IMR-90 (cell line): ENCODE measurements around the gene ACTA1. TPM values are rescaled to one million over a fixed set of nuclear protein-coding genes. Genes with fewer than 3 reads are reported as not detected.

Experiments used
- ATAC-seq: fragments of 200-7000 bp; cut with Tn5 transposase; 2 replicates; pipeline ENCODE4 v1.9.1; 2020; ENCODE audit warnings: low read depth, mild to moderate bottlenecking, moderate library complexity
- BruUV-seq: library from RNA; stranded (reverse); fragments of 400-500 nt; replicated peaks from 2 replicates; lab custom pipeline; 2021; lab: Mats Ljungman, UMichigan
- CTCF ChIA-PET: fragments of 300-600 bp; formaldehyde crosslinking; extraction: SDS; loops from one replicate; lab custom pipeline; 2021; ENCODE audit warnings: antibody characterized with exemption; lab: Yijun Ruan, JAX
- POLR2A ChIA-PET: fragments of 300-600 bp; sonication (Branson Sonifier 250); formaldehyde crosslinking; loops from one replicate; lab custom pipeline; 2022; ENCODE audit warnings: antibody characterized with exemption; ENCODE audit not compliant: unreplicated experiment; lab: Charles Lee
- DNase-seq: peaks from one replicate; pipeline ENCODE4 v3.0.0; 2013
- H2AFZ ChIP-seq: replicated peaks from 2 replicates; pipeline ENCODE3; 2013; ENCODE audit warnings: low read length, mild to moderate bottlenecking; ENCODE audit not compliant: poor library complexity
- H2AK5ac ChIP-seq: 2 replicates; pipeline ENCODE4 v1.6.1; 2013; ENCODE audit warnings: low read depth, low read length, inconsistent platforms
- H2AK9ac ChIP-seq: replicated peaks from 2 replicates; pipeline ENCODE3; 2013; ENCODE audit warnings: mild to moderate bottlenecking, low read depth, low read length, moderate library complexity; ENCODE audit not compliant: poor library complexity
- H2BK120ac ChIP-seq: 2 replicates; pipeline ENCODE4 v1.6.1; 2013; ENCODE audit warnings: low read depth, low read length, inconsistent platforms
- H2BK15ac ChIP-seq: 3 replicates; pipeline ENCODE4 v1.6.1; 2013; ENCODE audit warnings: low read depth, low read length, inconsistent platforms
- H2BK20ac ChIP-seq: 2 replicates; pipeline ENCODE4 v1.6.1; 2013; ENCODE audit warnings: low read depth, mild to moderate bottlenecking, inconsistent platforms, low read length, moderate library complexity
- H2BK5ac ChIP-seq: 2 replicates; pipeline ENCODE4 v1.6.1; 2013; ENCODE audit warnings: mild to moderate bottlenecking, low read depth, low read length, inconsistent platforms; ENCODE audit not compliant: poor library complexity, severe bottlenecking
- H3K14ac ChIP-seq: replicated peaks from 2 replicates; pipeline ENCODE4 v1.6.1; 2013; ENCODE audit warnings: low read depth, low read length, inconsistent platforms
- H3K18ac ChIP-seq: 2 replicates; pipeline ENCODE4 v1.6.1; 2013; ENCODE audit warnings: low read depth, low read length, control low read depth
- H3K23ac ChIP-seq: 2 replicates; pipeline ENCODE4 v1.6.1; 2013; ENCODE audit warnings: low read depth, low read length, inconsistent platforms
- H3K27ac ChIP-seq: 2 replicates; pipeline ENCODE4 v1.5.1; 2013; ENCODE audit warnings: mild to moderate bottlenecking, control low read depth, low read length; ENCODE audit not compliant: insufficient read depth
- H3K27me3 ChIP-seq: 2 replicates; pipeline ENCODE4 v1.6.1; 2013; ENCODE audit warnings: low read length; ENCODE audit not compliant: control insufficient read depth, insufficient read depth
- H3K36me3 ChIP-seq: 2 replicates; pipeline ENCODE4 v1.6.1; 2013; ENCODE audit warnings: low read length, mixed read lengths; ENCODE audit not compliant: control insufficient read depth, insufficient read depth
- H3K4ac ChIP-seq: 2 replicates; pipeline ENCODE4 v1.6.1; 2013; ENCODE audit warnings: low read depth, low read length, inconsistent platforms
- H3K4me1 ChIP-seq: 2 replicates; pipeline ENCODE4 v1.6.1; 2013; ENCODE audit warnings: low read length, mixed read lengths; ENCODE audit not compliant: control insufficient read depth, insufficient read depth
- H3K4me2 ChIP-seq: 2 replicates; pipeline ENCODE4 v1.6.1; 2013; ENCODE audit warnings: low read depth, mild to moderate bottlenecking, control low read depth, low read length, moderate library complexity
- H3K4me3 ChIP-seq: 2 replicates; pipeline ENCODE4 v1.5.1; 2013; ENCODE audit warnings: low read depth, mild to moderate bottlenecking, control low read depth, low read length, moderate library complexity; ENCODE audit not compliant: insufficient read depth
- H3K56ac ChIP-seq: 2 replicates; pipeline ENCODE4 v1.6.1; 2013; ENCODE audit warnings: low read length, inconsistent platforms; ENCODE audit not compliant: insufficient read depth; ENCODE audit errors: extremely low read depth
- H3K79me1 ChIP-seq, 2 experiments: 2 replicates each; pipeline ENCODE4 v1.6.1; 2013; ENCODE audit warnings: low read length in 2 of 2, inconsistent platforms in 1 of 2, low read depth in 1 of 2
- H3K9ac ChIP-seq: 2 replicates; pipeline ENCODE4 v1.6.1; 2013; ENCODE audit warnings: low read depth, low read length, control low read depth
- H3K9me1 ChIP-seq: 2 replicates; pipeline ENCODE4 v1.6.1; 2013; ENCODE audit warnings: low read length, inconsistent platforms; ENCODE audit not compliant: insufficient read depth
- H3K9me3 ChIP-seq: 2 replicates; pipeline ENCODE4 v1.6.1; 2013; ENCODE audit warnings: low read length; ENCODE audit not compliant: control insufficient read depth, insufficient read depth
- H4K20me1 ChIP-seq: 2 replicates; pipeline ENCODE4 v1.6.1; 2013; ENCODE audit warnings: low read length, inconsistent platforms; ENCODE audit not compliant: insufficient read depth
- H4K5ac ChIP-seq: 2 replicates; pipeline ENCODE4 v1.6.1; 2013; ENCODE audit warnings: mild to moderate bottlenecking, low read depth, low read length, control low read depth
- H4K8ac ChIP-seq, 2 experiments: 2 replicates each; pipeline ENCODE4 v1.6.1; 2013; ENCODE audit warnings: low read depth in 2 of 2, low read length in 2 of 2, control low read depth in 1 of 2, inconsistent platforms in 1 of 2
- H4K91ac ChIP-seq: 2 replicates; pipeline ENCODE4 v1.6.1; 2013; ENCODE audit warnings: low read depth, low read length, inconsistent platforms; ENCODE audit not compliant: insufficient read depth
- CEBPB ChIP-seq: IDR thresholded peaks from 2 replicates; pipeline ENCODE4 v1.6.1; 2012; ENCODE audit warnings: low read depth, low read length, improper control_type of control experiment
- CHD1 ChIP-seq: IDR thresholded peaks from 2 replicates; pipeline ENCODE4 v1.6.1; 2012; ENCODE audit warnings: low read depth, low read length, improper control_type of control experiment
- MAFK ChIP-seq: IDR thresholded peaks from 2 replicates; pipeline ENCODE4 v1.6.1; 2012; ENCODE audit warnings: low read depth, low read length, improper control_type of control experiment
- MAZ ChIP-seq: IDR thresholded peaks from 2 replicates; pipeline ENCODE4 v1.6.1; 2012; ENCODE audit warnings: low read depth, mild to moderate bottlenecking, low read length, improper control_type of control experiment, moderate library complexity, borderline replicate concordance
- MXI1 ChIP-seq: IDR thresholded peaks from 2 replicates; pipeline ENCODE4 v1.6.1; 2012; ENCODE audit warnings: low read depth, mild to moderate bottlenecking, low read length, moderate library complexity, borderline replicate concordance
- RAD21 ChIP-seq: IDR thresholded peaks from 2 replicates; pipeline ENCODE4 v1.6.1; 2012; ENCODE audit warnings: low read length, improper control_type of control experiment
- SMC3 ChIP-seq: fragments of 150-350 bp; IDR thresholded peaks from 2 replicates; pipeline ENCODE4 v1.6.1; 2016; ENCODE audit warnings: low read depth, mild to moderate bottlenecking, antibody characterized with exemption, low read length, moderate library complexity
- WGBS, 2 experiments: methylation state at CpG; one replicate each; pipeline versions ENCODE4 v1.1.5 to v1.1.7; 2013; ENCODE audit warnings: missing lambda C conversion rate in 2 of 2; ENCODE audit not compliant: insufficient read length in 1 of 2; ENCODE audit errors: extremely low coverage in 2 of 2; 5-methylcytosine and 5-hydroxymethylcytosine counted together
- dilution Hi-C: fragments of 300-500 bp; cut with HindIII; formaldehyde crosslinking; loops from one replicate; pipeline ENCODE4 v1.14.3; 2018; ENCODE audit warnings: low sequenced_read_pairs; ENCODE audit not compliant: unreplicated experiment
- in situ Hi-C: fragments of 300-500 bp; cut with MboI; formaldehyde crosslinking; loops from 3 replicates; pipeline ENCODE4 v1.14.3; 2019; ENCODE audit warnings: low sequenced_read_pairs, inconsistent platforms, mixed read lengths
- intact Hi-C: fragments of 100-400 bp; cut with micrococcal nuclease; formaldehyde crosslinking; loops from 2 replicates; pipeline ENCODE4 v1.10.0; 2022
- polyA plus RNA-seq, 3 experiments: library from polyadenylated mRNA; depleted of rRNA; stranded (reverse); fragments of >200 nt; gene quantifications; 2 replicates each; pipeline ENCODE4 v1.2.3, GENCODE V29; 2012; ENCODE audit warnings: low replicate concordance in 1 of 3
- total RNA-seq: library from RNA; depleted of rRNA; stranded (reverse); fragments of >200 nt; gene quantifications from 2 replicates; pipeline ENCODE4 v1.2.3, GENCODE V29; 2012
- TF ChIP-seq, protein P1 (sequence below): fragments of 150-350 bp; IDR thresholded peaks from 2 replicates; pipeline ENCODE4 v1.6.1; 2017; ENCODE audit warnings: mild to moderate bottlenecking, antibody characterized with exemption, low read length, low read depth

The ACTA1 gene
- total and polyA plus RNA-seq, 2 of the 4 experiments (the other 2 are of a cell fraction): not detected

- POLR2A ChIA-PET: no interaction called here
Measured at GRCh38 chr1:229457436-229457835, 23.5 kb upstream of the ACTA1 start.

More at GRCh38 chr1:229457436-229457835, 23.5 kb upstream of the ACTA1 start:
- no CpG with 5 or more reads among the region's 4 CpGs for WGBS, 2 experiments
- Histone ChIP-seq H3K56ac (no peak overlapping the region), H3K9me3 (no peaks in the 10 kb centered on the region), H2BK15ac (no peak overlapping the region), H2AK5ac (no peak overlapping the region), H3K4me3 (no peak overlapping the region), H2BK120ac (no peak overlapping the region), H3K14ac (no peak overlapping the region), H3K18ac (no peak overlapping the region), H4K8ac (no peak overlapping the region), H3K36me3 (peaks cover 18% of the 10 kb centered on the region), H3K4ac (no peak overlapping the region), H3K4me1 (no peaks in the 10 kb centered on the region), H4K5ac (no peak overlapping the region), H2AK9ac (no peak overlapping the region), H4K20me1 (no peaks in the 10 kb centered on the region), H2BK5ac (no peak overlapping the region), H3K27ac (no peak overlapping the region), H4K91ac (no peak overlapping the region), H3K9me1 (no peaks in the 10 kb centered on the region), H3K4me2 (no peak overlapping the region), H3K79me1 (no peaks in the 10 kb centered on the region), H3K23ac (no peak overlapping the region), H3K27me3 (no peaks in the 10 kb centered on the region), H3K9ac (no peak overlapping the region), H2BK20ac (no peak overlapping the region), H2AFZ (no peak overlapping the region)
- BruUV-seq: no TSS peak
- in situ Hi-C loops (no loop called here), intact Hi-C loops (no loop called here), dilution Hi-C loops (no loop called here)
- CTCF ChIA-PET: no interaction called here
- TF ChIP-seq SMC3 (no peak), MXI1 (no peak), MAFK (no peak), CHD1 (no peak), MAZ (no peak), CEBPB (no peak), RAD21 (no peak)
- TF ChIP-seq, protein P1, sequence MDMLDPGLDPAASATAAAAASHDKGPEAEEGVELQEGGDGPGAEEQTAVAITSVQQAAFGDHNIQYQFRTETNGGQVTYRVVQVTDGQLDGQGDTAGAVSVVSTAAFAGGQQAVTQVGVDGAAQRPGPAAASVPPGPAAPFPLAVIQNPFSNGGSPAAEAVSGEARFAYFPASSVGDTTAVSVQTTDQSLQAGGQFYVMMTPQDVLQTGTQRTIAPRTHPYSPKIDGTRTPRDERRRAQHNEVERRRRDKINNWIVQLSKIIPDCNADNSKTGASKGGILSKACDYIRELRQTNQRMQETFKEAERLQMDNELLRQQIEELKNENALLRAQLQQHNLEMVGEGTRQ: no peak
- no peak for ATAC-seq
- no peak for DNase-seq
